ENCODE data around the gene RNASE4.
"Not testable (repeated sequence)": the region's sequence is repeated elsewhere in the genome, so short reads cannot be mapped to it uniquely, and the experiment has no call there.

The RNASE4 gene

DNA sequence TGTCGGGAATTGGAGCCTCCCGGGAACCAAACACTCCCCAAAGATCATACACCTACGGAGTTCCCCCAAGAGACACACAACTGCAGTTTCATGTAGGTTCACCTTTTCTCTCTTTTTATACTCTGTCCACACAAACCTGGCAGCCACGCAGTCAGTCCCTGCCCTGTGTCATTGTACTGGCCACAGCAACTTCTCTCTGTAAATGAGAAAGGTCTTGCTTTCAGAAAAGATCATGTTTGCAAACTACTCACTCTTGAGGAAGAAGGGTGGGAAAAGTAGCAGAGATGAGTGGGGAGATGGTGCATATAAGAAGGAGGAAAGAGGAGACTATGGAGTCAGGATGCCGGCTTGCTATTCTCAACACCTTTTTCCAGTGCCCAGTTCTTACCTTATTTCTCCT, 14.6 kb downstream of the RNASE4 start:
- DNase-seq (ENCODE audit: low spot score): no peak

DNA sequence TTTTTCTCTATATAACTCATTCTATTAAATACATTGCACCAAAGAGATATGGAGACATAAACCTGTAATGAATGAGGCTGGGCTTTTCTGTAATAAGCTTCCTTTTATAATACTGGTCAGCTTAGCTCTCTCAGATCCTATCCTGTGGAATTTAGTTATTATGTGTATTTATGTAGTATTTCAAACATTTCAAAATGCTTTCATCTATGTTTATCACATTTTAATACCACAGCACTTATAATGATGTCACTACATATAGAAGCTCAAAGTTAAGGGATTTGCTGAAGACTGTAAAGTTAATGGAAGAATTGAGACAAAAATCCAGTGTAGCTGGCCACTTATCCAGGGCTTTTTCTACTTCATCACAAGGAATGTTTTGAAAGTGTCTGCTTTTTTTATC, 15.6 kb downstream of the RNASE4 start:
- DNase-seq (ENCODE audit: low spot score): no peak

DNA sequence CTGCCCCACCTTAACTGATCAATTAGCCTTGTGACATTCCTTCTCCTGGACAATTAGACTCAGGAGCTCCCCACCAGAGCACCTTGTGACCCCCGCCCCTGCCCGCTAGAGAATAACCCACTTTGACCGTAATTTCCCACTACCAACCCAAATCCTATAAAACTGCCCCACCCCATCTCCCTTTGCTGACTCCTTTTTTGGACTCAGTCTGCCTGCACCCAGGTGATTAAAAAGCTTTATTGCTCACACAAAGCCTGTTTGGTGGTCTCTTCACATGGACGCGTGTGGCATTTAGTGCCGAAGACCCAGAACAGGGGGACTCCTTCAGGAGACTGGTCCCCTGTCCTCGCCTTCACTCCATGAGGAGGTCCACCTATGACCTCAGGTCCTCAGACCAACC, 16.6 kb downstream of the RNASE4 start:
- DNase-seq (ENCODE audit: low spot score): not testable (repeated sequence)

DNA sequence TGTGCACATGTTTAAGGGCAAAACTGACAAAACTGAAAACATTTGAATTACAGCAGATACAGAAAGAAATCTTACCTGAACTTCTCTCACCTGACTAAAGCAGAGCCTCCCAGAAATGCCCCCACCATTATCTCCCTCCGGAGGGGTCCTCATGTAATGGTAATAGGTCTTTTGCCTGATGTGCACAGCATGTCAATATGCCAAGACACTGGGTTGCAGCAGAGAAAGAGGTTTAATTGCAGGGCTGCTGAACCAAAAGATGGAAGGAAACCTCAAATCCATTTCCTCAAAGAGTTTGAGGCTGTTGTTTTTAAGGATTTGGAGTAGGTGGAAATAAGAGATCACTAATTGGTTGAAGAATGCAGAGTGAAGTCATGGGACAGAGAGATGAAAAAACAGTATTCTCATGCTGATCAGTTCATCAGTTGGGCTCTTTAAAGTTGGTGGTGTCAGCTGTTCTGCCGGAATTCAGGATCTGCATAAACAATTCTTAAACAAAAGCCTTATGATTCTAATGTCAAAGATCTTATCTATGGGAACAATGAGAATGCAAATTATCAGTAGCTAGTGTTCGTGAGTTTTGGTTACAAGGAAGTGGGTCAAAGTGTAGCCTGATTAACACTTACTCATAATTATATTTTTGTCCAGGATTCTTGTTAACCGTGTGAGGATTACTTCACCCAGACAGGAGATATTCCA, 22.4 kb downstream of the RNASE4 start:
- no peak for DNase-seq (ENCODE audit: low spot score)

DNA sequence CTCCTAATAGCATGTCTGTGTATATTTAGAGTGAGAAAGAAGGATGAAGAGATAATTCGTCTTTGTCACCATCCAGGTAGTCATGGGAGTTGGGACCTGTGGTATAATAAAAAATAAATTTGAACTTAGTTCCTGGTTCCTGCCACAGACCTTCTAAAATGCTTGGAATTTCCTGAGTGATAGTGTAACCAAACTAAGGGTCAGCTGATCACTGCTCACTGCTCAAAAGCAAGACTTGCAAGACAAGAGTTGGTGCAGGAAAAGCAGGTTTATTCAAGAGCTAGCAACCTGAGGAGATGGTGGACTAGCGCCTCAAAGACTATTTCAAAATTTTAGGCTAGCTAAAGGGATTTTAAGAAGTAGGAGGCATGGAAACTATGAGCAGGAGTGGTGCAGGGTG, 23.3 kb downstream of the RNASE4 start:
- peak; percentile 21 for DNase-seq (ENCODE audit: low spot score)

DNA sequence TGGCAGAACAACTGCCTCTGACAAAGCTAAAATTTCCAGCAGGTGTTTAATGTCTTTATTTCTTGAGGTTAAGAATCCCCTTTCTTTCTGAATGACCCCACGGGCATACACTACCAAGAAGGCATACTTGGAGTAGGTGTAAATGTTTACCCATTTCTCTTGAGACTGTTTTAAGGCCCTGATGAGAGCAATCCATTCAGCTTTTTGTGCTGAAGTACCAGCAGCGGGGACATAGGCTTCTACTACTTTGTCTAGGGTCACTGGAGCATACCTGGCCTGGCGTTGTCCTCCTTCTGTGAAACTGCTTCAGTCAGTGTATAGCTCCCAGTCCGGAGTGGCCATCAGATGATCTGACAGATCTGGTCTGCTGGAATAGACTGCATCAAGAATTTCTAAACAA, 26.9 kb downstream of the RNASE4 start:
- DNase-seq (ENCODE audit: low spot score): no peak

DNA sequence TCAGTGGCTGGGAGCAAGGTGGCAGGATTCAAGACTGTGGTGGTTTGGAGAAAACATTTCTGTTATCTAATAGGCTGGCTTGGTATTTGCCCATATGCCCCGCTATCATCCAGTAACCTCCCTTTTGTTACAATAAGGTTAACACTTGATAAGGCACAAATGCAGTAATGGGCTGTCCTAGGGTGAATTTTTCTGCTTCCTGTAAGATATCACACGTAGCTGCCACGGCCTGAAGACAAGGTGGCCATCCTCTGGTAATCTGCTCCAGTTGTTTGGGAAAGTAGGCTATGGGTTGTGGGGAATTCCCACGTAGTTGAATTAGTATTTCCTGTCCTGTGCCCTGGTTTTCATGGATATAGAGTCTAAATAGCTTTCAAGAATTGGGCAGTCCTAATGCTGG, 27.3 kb downstream of the RNASE4 start:
- no peak for DNase-seq (ENCODE audit: low spot score)

DNA sequence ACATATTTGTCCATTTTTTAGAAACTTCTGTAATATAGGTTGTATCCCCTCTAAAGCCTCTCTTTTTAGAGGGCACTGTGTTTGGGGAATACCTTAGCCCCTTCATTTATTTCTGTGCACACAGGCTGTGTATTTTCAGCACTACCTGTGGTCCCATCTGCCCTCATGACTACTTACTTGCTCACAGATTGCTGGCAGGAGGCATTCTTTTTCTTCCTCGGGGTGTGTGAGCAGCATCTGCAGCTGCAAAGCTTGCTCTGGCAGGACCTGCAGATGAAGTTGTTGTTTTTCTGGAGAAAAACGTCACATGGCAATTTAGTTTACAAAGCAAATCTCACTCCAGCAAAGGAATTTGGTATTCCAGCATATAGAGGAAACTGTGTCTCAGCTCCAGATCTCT, 28.5 kb downstream of the RNASE4 start:
- DNase-seq (ENCODE audit: low spot score): no peak

DNA sequence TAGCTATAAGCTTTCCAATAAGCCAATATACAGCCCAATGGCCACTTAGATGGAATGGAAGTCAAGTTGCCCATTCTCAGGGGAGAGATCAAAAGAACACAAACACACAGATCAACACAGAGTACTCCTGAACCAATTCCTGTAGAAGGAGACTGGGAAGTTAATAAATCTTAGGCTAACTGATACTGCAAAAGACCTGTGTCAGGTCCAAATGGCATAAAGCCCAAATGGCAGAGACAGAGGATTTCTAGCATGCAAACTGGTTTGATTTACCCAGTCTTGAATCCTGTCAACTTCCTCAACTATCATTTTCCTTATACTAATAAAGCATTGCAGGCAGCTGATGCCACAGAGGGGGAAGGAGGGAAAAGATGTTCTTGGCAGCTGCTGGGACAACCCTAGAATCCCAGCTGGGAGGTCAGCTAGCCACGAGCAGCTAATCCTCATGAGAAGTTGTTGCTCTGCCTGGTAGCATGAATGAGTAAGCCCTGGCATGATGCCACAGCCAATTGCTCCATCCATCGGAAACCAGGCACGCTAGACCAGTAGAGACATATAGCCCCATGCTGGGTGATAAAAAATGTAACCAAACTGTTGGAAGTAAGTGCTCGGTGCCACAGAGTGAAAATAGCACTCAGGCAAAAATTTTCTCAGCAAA, 30.4 kb downstream of the RNASE4 start:
- peak; percentile 21 for DNase-seq (ENCODE audit: low spot score)

DNA sequence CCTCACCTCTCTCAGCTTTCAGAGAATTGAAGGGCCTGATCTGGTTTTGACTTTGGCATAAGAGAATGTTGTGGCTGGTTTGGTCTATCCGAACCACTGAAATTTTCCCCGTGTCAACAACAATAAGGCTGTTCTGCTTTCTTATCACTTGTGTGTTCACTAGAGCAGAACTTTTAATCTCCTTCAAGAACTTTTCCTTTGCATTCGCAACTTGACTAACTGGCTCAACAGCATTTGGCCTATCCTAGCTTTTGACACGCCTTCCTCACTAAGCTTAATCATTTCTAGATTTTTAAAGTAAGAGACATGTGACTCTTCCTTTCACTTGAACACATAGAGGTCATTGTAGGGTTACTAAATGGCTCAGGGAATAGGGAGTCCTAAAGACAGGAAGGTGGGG, 35.4 kb downstream of the RNASE4 start:
- no peak for DNase-seq (ENCODE audit: low spot score)

DNA sequence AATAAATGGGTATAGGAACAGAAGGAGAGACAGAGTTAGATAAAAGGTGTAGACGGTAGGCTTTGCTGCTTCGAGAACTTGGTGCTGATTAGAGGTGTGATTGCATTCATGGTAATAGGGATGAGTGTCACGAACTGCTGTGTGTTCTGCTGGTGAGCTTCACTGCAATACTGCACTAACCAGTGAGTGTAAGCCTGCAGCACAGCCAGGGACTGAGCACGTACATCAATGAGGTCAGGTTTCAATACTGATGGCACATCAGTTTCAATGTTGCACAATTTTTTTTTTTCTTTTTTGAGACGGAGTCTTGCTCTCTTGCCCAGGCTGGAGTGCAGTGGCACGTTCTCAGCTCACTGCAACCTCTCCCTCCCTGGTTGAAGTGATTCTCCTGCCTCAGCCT, 36.4 kb downstream of the RNASE4 start:
- DNase-seq (ENCODE audit: low spot score): no peak

DNA sequence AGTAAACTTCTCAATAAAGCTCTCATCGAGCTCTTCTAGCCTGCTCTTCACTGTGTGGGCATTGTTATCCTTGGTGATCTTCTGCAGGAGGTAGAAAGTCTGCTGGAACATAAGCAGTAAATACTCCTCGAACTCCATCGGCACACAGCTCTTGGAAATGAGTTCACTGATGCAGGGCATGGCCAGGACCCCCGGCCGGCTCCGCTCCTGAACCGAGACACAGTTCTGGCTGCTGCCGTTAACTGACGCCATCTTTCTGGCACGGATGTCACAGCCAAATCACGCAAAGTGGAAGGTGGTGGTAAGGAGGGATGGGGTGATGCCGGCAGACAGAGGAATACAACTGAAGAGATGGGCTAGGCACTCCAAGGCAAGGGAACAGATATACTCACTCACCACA, 37.7 kb downstream of the RNASE4 start:
- DNase-seq (ENCODE audit: low spot score): no peak

DNA sequence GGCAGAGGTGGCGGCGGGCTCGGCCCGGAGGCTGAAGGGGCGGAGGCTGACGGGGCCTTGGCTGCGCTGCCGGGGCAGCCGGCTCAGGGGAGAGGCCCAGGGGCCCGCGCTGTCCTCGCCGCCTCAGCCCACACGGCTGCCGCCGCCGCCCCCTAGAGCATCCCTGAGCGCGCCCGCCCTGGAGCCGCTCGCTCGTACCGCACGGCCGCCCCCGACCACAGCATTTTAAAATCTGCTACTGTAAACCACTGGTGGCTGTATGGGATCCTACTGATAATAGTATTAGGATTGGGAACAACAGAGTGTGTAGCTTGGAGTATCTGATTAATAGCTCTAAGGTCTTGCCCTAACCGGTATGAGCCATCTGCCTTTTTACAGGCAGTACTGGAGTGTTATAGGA, 39.1 kb downstream of the RNASE4 start:
- DNase-seq (ENCODE audit: low spot score): peak; percentile 10

DNA sequence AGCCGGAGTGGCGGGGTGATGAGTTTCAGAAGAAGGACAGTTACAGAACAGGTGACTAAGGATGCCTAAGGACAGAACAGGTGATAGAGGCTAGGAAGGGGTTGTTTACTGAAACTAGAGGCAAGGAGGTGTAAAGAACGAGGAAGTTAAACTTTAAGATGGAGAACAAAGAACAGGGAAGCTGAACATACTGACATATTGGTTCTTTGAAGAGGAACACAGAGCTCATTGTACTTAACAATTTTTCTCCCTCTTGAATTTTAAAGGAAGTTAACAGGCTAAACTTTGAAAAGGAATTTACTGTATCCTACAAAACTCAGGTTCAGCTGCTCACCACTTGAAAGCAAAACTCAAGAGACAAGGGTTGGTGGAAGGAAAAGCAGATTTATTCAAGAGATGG, 41.8 kb downstream of the RNASE4 start:
- DNase-seq (ENCODE audit: low spot score): not testable (repeated sequence)

DNA sequence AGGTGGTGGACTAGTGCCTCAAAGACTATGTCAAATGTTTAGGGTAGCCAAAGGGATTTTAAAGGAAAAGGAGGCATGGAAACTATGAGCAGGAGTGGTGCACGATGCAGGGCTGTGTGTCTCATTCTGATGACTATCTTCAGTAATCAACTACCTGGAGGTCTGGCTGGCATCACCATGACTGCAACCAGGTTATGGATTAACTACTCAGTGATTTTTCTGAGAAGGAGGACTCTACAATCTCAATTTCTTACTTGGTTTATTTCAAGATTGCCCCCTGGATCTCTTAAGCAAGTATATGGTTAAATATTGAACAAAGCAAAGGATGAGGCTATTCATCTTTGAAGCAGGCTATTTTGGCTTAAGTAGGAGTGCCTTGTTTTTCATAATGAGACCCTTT, 42.2 kb downstream of the RNASE4 start:
- no peak for DNase-seq (ENCODE audit: low spot score)

DNA sequence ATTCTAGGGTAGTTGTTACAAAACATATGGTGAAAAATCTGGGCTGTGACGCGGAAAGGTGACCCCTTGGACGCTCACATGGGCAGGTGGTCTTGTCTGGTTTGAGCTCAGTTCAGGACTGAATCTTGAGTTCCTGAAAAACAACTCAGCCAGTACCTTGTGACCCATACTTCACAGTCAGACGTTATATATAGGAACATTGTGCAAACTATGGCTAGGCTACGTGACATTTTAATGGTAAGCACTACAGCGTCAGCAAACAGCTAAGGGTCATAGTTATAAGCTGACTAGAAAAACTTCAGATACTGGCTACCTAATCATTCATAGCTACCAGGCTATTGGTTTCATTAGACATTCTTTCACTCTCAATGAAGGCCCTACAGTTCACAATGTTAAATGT, 46.5 kb downstream of the RNASE4 start:
- no peak for DNase-seq (ENCODE audit: low spot score)

DNA sequence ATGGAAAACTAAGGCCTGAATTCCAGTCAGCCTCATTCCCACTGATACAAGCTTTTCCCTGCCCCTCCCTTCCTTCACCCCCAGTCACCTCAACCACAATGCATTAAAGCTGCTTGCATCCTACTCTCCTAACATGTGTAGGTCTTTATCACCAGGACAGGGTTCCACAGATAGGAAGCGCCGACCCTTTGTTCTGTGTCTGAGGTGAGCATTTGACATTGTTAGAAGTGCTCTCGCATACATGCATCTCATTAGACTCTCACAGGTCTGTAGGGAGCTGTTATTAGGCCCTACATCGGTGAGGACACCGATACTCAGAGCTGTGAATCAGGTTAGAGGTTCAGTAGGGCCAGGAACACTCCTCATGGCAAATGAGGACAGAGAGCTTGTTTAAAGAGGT, 48.1 kb downstream of the RNASE4 start:
- DNase-seq (ENCODE audit: low spot score): no peak

DNA sequence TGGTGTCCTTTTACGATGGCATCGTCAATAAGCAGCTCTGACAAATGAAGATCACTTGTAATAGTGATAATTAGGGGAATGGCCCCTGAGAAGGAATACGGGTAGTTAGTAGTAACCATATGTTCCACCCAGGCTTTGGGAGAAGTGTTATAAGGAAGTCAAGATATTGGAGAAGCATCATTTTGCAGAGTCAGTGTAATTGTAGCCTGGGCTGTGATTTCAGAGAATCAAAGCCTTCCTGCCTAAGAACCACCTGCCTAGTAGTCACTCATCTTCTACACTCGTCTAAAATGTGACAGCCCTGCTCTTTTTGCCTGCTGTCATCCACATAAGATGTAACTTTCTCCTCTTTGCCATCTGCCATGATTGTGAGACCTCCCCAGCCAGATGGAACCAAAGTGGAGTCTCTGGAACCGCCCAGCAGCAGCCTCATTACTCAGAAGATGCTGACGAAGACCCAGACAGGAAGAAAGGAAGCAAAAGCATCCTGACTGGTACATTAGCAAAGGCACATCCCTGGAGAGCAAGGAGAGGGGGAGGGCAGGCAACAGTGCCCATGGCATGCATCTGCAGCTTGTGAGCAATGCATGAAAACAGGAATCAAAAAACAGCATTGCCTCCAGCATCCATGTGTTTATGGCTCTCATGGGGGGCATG, 48.7 kb downstream of the RNASE4 start:
- DNase-seq (ENCODE audit: low spot score): no peak

DNA sequence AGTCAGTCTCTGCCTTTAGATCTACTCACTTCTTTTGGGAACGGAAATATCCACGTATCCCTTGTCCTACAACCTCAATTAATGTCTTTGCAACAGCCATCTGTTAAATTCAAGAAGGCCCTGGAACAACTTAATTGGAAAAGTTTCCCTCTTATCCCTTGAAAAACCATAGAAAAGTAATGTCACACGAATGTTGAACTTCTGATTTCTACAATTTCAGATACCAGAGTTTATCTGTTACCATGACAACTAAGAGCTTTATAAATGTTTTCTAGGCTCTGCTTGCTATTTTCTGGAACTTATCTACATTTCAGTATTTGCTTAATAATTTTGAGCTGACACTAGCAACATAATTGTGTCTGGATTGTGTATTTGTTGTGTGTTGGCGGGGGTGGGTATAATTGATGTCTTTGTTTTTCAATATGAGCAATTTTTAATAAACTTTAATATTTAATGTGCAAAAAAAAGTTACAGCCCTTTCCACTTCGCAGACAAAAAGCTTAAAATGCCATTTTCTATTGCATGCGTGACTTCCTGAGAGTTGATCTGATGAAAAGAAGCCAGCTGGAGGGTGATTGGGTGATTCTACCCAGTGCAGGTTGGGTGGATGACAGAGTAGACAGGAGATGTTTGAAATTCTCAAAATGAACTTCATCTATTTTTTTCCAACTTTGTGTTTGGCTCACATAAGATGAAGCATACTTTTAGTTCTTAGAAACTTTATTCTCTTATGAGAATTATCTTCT, 49.5 kb downstream of the RNASE4 start:
- DNase-seq (ENCODE audit: low spot score): no peak

DNA sequence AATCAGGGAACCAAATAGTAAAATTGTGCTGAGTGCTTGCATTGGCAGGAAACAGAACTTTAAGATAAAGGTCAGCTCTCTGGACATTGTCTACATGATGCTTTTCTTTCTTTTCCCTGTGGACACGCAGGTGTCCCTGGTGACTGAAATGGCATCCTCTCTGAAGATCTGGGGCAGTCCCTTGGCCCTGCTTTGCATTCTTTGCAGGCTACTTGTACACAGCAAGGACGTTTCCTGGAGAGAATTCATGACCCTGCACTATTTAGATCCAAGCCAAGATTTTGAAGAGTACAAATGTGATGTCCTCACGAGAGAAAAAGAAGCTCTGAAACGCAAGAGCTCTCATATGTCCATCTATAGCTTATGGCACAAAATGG, 50.1 kb downstream of the RNASE4 start:
- no peak for DNase-seq (ENCODE audit: low spot score)

DNA sequence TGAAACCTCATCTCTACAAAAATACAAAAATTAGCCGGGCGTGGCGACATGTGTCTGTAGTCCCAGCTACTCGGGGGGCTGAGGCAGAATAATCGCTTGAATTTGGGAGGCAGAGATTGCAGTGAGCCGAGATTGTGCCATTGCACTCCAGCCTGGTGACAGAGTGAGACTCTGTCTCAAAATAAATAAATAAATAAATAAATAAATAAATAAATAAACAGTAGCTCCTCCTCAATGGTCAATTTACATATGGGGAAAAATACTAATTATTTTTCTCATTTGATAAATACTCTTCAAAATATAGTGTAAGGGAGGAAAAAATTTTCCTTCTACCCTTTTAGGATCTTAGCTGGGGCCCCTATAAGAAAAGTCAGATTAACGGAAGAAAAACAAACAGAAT, 53.9 kb downstream of the RNASE4 start:
- DNase-seq (ENCODE audit: low spot score): not testable (repeated sequence)

DNA sequence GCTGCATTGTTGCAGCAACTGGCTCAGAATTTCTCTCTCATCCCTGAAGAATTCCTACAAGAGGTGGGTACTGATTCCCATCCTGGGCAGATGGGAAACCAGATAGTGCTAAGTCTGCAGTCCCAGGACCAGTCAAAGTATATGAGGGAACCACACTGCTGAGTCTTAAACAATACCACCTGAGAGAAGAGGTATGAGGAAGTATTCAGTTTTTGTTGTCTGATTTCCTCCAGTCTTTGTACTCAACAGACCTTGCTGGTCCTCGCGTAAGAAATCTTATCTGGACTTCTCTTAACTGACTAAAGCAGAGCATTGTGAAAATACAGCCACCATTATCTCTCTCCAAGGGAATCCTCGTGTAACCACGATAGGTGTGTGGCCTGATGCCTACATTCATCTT, 57.8 kb downstream of the RNASE4 start:
- no peak for DNase-seq (ENCODE audit: low spot score)

DNA sequence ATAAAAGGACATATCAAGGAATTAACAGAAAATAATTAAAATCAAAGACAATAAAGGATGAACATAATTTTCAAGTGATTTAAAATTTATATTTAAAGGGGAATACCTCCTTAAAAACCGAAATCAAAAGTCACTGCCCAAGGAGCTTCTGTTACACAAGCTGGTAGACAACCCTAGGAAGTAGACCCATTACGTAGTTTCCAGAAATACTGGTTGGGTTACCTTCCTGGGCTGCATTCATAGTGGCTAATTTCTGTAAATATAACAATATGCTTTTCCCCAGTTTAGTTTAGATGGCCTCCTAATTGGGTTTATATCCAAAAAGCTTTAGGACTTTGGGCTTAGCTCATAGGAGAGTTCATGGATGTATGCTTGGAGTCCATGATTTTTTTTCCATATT, 59.2 kb downstream of the RNASE4 start:
- DNase-seq (ENCODE audit: low spot score): no peak

Measured in GM03348 (cell line).